Neuronal stem cell (in vitro differentiated cells): Measurements from ENCODE around the gene COX6B1.

Experiments
- DNase-seq: peaks from one replicate; pipeline ENCODE4 v3.0.0-alpha.2; 2013; ENCODE audit warnings: low spot score
- H2AFZ ChIP-seq: one replicate; pipeline ENCODE4 v1.6.1; 2013; ENCODE audit warnings: mild to moderate bottlenecking, low read length, inconsistent platforms
- H2AK5ac ChIP-seq: 2 replicates; pipeline ENCODE4 v1.6.1; 2013; ENCODE audit warnings: low read depth, mild to moderate bottlenecking, inconsistent platforms, low read length, moderate library complexity, mixed read lengths
- H2BK120ac ChIP-seq: 2 replicates; pipeline ENCODE4 v1.6.1; 2013; ENCODE audit warnings: low read depth, mild to moderate bottlenecking, inconsistent platforms, low read length, moderate library complexity, mixed read lengths
- H2BK12ac ChIP-seq: one replicate; pipeline ENCODE4 v1.6.1; 2013; ENCODE audit warnings: low read length, inconsistent platforms
- H2BK15ac ChIP-seq: 2 replicates; pipeline ENCODE4 v1.6.1; 2013; ENCODE audit warnings: mild to moderate bottlenecking, low read length, inconsistent platforms, mixed read lengths
- H2BK5ac ChIP-seq: one replicate; pipeline ENCODE4 v1.6.1; 2013; ENCODE audit warnings: inconsistent platforms, mild to moderate bottlenecking, low read length, moderate library complexity
- H3K14ac ChIP-seq: one replicate; pipeline ENCODE4 v1.6.1; 2013; ENCODE audit warnings: low read length, inconsistent platforms
- H3K18ac ChIP-seq: 2 replicates; pipeline ENCODE4 v1.6.1; 2013; ENCODE audit warnings: low read length, inconsistent platforms
- H3K23ac ChIP-seq: 2 replicates; pipeline ENCODE4 v1.6.1; 2013; ENCODE audit warnings: low read depth, mild to moderate bottlenecking, mixed read lengths, low read length, inconsistent platforms; ENCODE audit not compliant: poor library complexity
- H3K27ac ChIP-seq: replicated peaks from 3 replicates; pipeline ENCODE4 v1.5.1; 2013; ENCODE audit warnings: low read length, inconsistent platforms
- H3K27me3 ChIP-seq, 3 experiments: 2 replicates each; pipeline ENCODE4 v1.6.1; 2013; ENCODE audit warnings: low read length in 3 of 3, mild to moderate bottlenecking in 2 of 3, inconsistent platforms in 1 of 3, low read depth in 1 of 3, mixed read lengths in 1 of 3, moderate library complexity in 1 of 3; ENCODE audit not compliant: control insufficient read depth in 3 of 3, insufficient read depth in 3 of 3
- H3K36me3 ChIP-seq, 2 donors: replicated peaks in 1 of 2; 2 replicates each; pipeline ENCODE4 v1.6.1; 2013; ENCODE audit warnings: low read length in 2 of 2; ENCODE audit not compliant: control insufficient read depth in 2 of 2, insufficient read depth in 2 of 2
- H3K4ac ChIP-seq: 2 replicates; pipeline ENCODE4 v1.6.1; 2013; ENCODE audit warnings: inconsistent platforms, mild to moderate bottlenecking, low read length, moderate library complexity
- H3K4me1 ChIP-seq, 2 donors: 1 replicate in 1 of 2; 2 replicates in 1 of 2; pipeline ENCODE4 v1.6.1; 2013; ENCODE audit warnings: low read length in 2 of 2, low read depth in 1 of 2; ENCODE audit not compliant: control insufficient read depth in 2 of 2, insufficient read depth in 1 of 2
- H3K4me2 ChIP-seq: one replicate; pipeline ENCODE4 v1.6.1; 2013; ENCODE audit warnings: mild to moderate bottlenecking, low read length, inconsistent platforms; ENCODE audit not compliant: insufficient read depth, poor library complexity, severe bottlenecking
- H3K4me3 ChIP-seq, 2 donors: 2 replicates each; pipeline ENCODE4 v1.5.1; 2013; ENCODE audit warnings: low read length in 2 of 2, mild to moderate bottlenecking in 2 of 2, inconsistent platforms in 1 of 2, moderate library complexity in 1 of 2
- H3K79me1 ChIP-seq: one replicate; pipeline ENCODE4 v1.6.1; 2013; ENCODE audit warnings: low read depth, mild to moderate bottlenecking, inconsistent platforms, low read length, moderate library complexity
- H3K9ac ChIP-seq: one replicate; pipeline ENCODE4 v1.6.1; 2013; ENCODE audit warnings: mild to moderate bottlenecking, low read depth, low read length, inconsistent platforms; ENCODE audit not compliant: poor library complexity
- H3K9me3 ChIP-seq, 2 donors: replicated peaks in 1 of 2; 2 replicates each; pipeline versions ENCODE3 to v1.6.1; 2013; ENCODE audit warnings: low read length in 2 of 2, mild to moderate bottlenecking in 2 of 2, inconsistent platforms in 1 of 2, low read depth in 1 of 2, mixed read lengths in 1 of 2, moderate library complexity in 1 of 2; ENCODE audit not compliant: control insufficient read depth in 2 of 2, insufficient read depth in 1 of 2
- H4K8ac ChIP-seq: one replicate; pipeline ENCODE4 v1.6.1; 2013; ENCODE audit warnings: low read depth, mild to moderate bottlenecking, inconsistent platforms, low read length, moderate library complexity
- H4K91ac ChIP-seq: one replicate; pipeline ENCODE4 v1.6.1; 2013; ENCODE audit warnings: low read length, low read depth, mild to moderate bottlenecking, inconsistent platforms; ENCODE audit not compliant: poor library complexity
- WGBS, 2 donors: extraction: QIAGEN DNeasy Blood & Tissue Kit; methylation state at CpG; one replicate each; pipeline ENCODE4 v1.1.7; 2013; ENCODE audit warnings: missing lambda C conversion rate in 2 of 2, mixed read lengths in 1 of 2; ENCODE audit not compliant: insufficient read length in 2 of 2, insufficient replicate concordance in 1 of 2; ENCODE audit errors: extremely low coverage in 2 of 2; 5-methylcytosine and 5-hydroxymethylcytosine counted together

COX6B1 gene

GRCh38 chr19:35693422-35693821, 45.3 kb downstream of the COX6B1 start:
- peak overlapping the region; percentile 94 for H2BK15ac ChIP-seq
- H3K4me3 ChIP-seq, result no peak overlapping the region
- no peak overlapping the region for H3K9ac ChIP-seq
- WGBS, 2 donors, result no CpG with 5 or more reads among the region's 8 CpGs
- H3K18ac ChIP-seq, result peak overlapping the region; percentile 33
- peak overlapping the region; percentile 81 for H2AK5ac ChIP-seq
- H2BK5ac ChIP-seq, result no peak overlapping the region
- no peaks in the 10 kb centered on the region for H3K9me3 ChIP-seq
- H3K36me3 ChIP-seq, result no peaks in the 10 kb centered on the region
- no peak overlapping the region for H3K23ac ChIP-seq
- no peak overlapping the region for H3K4me2 ChIP-seq
- H4K91ac ChIP-seq, result no peak overlapping the region
- H2BK12ac ChIP-seq, result no peak overlapping the region
- H3K79me1 ChIP-seq, result no peaks in the 10 kb centered on the region
- no peak overlapping the region for H3K4ac ChIP-seq
- H2BK120ac ChIP-seq, result no peak overlapping the region
- no peaks in the 10 kb centered on the region for H3K4me1 ChIP-seq
- H3K27me3 ChIP-seq, result no peaks in the 10 kb centered on the region
- H3K27ac ChIP-seq, result no peak overlapping the region
- no peak overlapping the region for H4K8ac ChIP-seq
- H2AFZ ChIP-seq, result no peak overlapping the region
- DNase-seq, result no peak
- H3K14ac ChIP-seq, result no peak overlapping the region

DNA sequence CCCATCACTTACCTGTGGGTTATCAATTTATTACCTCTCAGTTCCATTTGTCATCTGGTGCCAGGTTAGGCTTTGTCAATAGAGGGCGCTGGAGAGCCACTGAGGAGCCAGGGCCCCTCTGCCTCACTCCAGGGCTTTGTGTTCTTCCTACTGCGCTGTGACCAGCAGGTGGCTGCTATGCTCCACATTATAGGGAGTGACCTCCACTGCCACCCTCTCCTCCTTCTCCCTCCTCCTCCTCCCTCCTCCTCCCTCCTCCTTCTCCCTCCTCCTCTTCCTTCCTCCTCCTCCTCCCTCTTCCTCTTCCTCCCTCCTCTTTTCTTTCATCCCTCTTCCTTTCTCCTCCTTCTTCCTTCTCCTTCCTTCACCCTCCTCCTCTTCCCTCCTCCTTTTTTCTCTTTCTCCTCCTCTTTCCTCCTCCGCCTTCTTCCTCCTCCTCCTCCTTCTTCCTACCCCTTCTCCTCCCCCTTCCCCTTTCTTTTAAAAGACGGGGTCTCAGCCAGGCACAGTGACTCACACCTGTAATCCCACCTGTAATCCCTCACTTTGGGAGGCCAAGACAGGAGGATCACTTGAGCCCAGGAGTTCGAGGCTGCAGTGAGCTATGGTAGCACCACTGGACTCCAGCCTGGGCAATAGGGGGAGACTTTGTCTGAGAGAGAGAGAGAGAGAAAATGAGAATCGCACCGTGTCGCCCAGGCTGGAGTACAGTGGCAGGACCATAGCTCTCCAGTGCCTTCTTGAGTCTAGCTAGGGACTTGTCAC, 45.9 kb downstream of the COX6B1 start:
- H3K27me3 ChIP-seq, result no peaks in the 10 kb centered on the region
- no CpG with 5 or more reads among the region's 8 CpGs for WGBS, 2 donors
- H3K4ac ChIP-seq, result no peak overlapping the region
- no peaks in the 10 kb centered on the region for H3K9me3 ChIP-seq
- no peak overlapping the region for H3K4me2 ChIP-seq
- no peak overlapping the region for H3K18ac ChIP-seq
- H2BK5ac ChIP-seq, result no peak overlapping the region
- H2AK5ac ChIP-seq, result no peak overlapping the region
- no peaks in the 10 kb centered on the region for H3K36me3 ChIP-seq
- H4K8ac ChIP-seq, result no peak overlapping the region
- DNase-seq, result peak; percentile 84
- H2AFZ ChIP-seq, result no peak overlapping the region
- no peak overlapping the region for H2BK15ac ChIP-seq
- H4K91ac ChIP-seq, result no peak overlapping the region
- no peak overlapping the region for H3K14ac ChIP-seq
- no peak overlapping the region for H2BK120ac ChIP-seq
- no peak overlapping the region for H2BK12ac ChIP-seq
- H3K9ac ChIP-seq, result no peak overlapping the region
- no peak overlapping the region for H3K23ac ChIP-seq
- H3K4me1 ChIP-seq, result no peaks in the 10 kb centered on the region
- no peaks in the 10 kb centered on the region for H3K79me1 ChIP-seq
- H3K27ac ChIP-seq, result no peak overlapping the region
- H3K4me3 ChIP-seq, result no peak overlapping the region

GRCh38 chr19:35695895-35696422, 47.8 kb downstream of the COX6B1 start:
- H3K27ac ChIP-seq, result no peak overlapping the region
- H3K4me2 ChIP-seq, result no peak overlapping the region
- H3K18ac ChIP-seq, result no peak overlapping the region
- no peak for DNase-seq
- H4K8ac ChIP-seq, result no peak overlapping the region
- no peak overlapping the region for H2BK12ac ChIP-seq
- H3K79me1 ChIP-seq, result no peaks in the 10 kb centered on the region
- no peaks in the 10 kb centered on the region for H3K9me3 ChIP-seq
- H3K36me3 ChIP-seq, result no peaks in the 10 kb centered on the region
- no peak overlapping the region for H3K4me3 ChIP-seq
- no peak overlapping the region for H3K4ac ChIP-seq
- H2AFZ ChIP-seq, result no peak overlapping the region
- H2BK5ac ChIP-seq, result no peak overlapping the region
- no peaks in the 10 kb centered on the region for H3K27me3 ChIP-seq
- no peaks in the 10 kb centered on the region for H3K4me1 ChIP-seq
- no peak overlapping the region for H4K91ac ChIP-seq
- H2BK120ac ChIP-seq, result no peak overlapping the region
- H3K9ac ChIP-seq, result no peak overlapping the region
- no CpG with 5 or more reads among the region's 2 CpGs for WGBS, 2 donors
- H3K23ac ChIP-seq, result no peak overlapping the region
- no peak overlapping the region for H3K14ac ChIP-seq
- no peak overlapping the region for H2AK5ac ChIP-seq
- H2BK15ac ChIP-seq, result no peak overlapping the region

DNA sequence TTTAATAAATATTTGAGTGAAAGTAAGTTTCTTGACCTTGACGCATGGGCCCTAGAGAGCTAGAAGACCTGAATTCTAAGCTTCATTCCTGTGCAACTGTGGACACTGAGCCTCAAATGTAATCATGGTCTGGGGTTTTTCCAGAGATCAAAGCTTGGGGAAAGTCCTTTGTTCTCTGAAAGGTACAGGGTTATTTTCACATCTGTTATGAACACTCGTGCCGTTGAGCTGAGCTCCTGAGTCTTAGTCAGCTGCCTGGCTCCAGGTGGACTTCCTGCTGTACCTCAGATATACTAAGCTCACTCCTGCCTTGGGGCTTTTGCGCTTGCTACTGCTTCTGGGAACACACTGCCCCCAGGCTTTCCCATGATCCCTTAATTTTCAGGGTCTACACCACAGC, 48.7 kb downstream of the COX6B1 start:
- no peak overlapping the region for H3K4me3 ChIP-seq
- no peak overlapping the region for H2BK12ac ChIP-seq
- no peaks in the 10 kb centered on the region for H3K36me3 ChIP-seq
- DNase-seq, result no peak
- H3K18ac ChIP-seq, result no peak overlapping the region
- no peak overlapping the region for H3K4ac ChIP-seq
- H3K14ac ChIP-seq, result no peak overlapping the region
- WGBS, 2 donors, result no CpG with 5 or more reads among the region's 4 CpGs
- H3K23ac ChIP-seq, result no peak overlapping the region
- no peak overlapping the region for H2AFZ ChIP-seq
- no peaks in the 10 kb centered on the region for H3K4me1 ChIP-seq
- H3K9me3 ChIP-seq, result no peaks in the 10 kb centered on the region
- no peak overlapping the region for H3K9ac ChIP-seq
- H3K27ac ChIP-seq, result no peak overlapping the region
- no peak overlapping the region for H2AK5ac ChIP-seq
- no peak overlapping the region for H2BK15ac ChIP-seq
- H3K4me2 ChIP-seq, result no peak overlapping the region
- no peaks in the 10 kb centered on the region for H3K79me1 ChIP-seq
- no peaks in the 10 kb centered on the region for H3K27me3 ChIP-seq
- no peak overlapping the region for H2BK5ac ChIP-seq
- no peak overlapping the region for H4K91ac ChIP-seq
- no peak overlapping the region for H4K8ac ChIP-seq
- H2BK120ac ChIP-seq, result no peak overlapping the region
